A673 (cell line): Measurements from ENCODE around the gene KCTD12. TPM values are rescaled to one million over a fixed set of nuclear protein-coding genes. Genes with fewer than 3 reads are reported as not detected.
A peak's percentile ranks its signal among the peaks of the same experiment; 100 is the strongest.

Source experiments
- BruUV-seq: library from RNA; stranded (reverse); fragments of 400-500 nt; replicated peaks from 2 replicates; lab custom pipeline; 2021; lab: Mats Ljungman, UMichigan
- CTCF ChIA-PET: fragments of 300-600 bp; sonication (Branson Sonifier 250); formaldehyde crosslinking; loops from one replicate; lab custom pipeline; 2022; ENCODE audit warnings: antibody characterized with exemption; lab: Charles Lee
- POLR2A ChIA-PET: fragments of 300-600 bp; sonication (Branson Sonifier 250); formaldehyde crosslinking; loops from one replicate; lab custom pipeline; 2022; ENCODE audit warnings: antibody characterized with exemption; ENCODE audit not compliant: low non-redundant PET; lab: Charles Lee
- DNase-seq: peaks from one replicate; pipeline ENCODE4 v3.0.0-alpha.2; 2015; ENCODE audit warnings: low spot score
- H3K27ac ChIP-seq: fragments of 200-600 bp; sonication (generic); 2 replicates; pipeline ENCODE4 v1.5.1; 2016; ENCODE audit warnings: mixed run types, low read depth, mild to moderate bottlenecking, mixed read lengths, antibody characterized with exemption, low read length; ENCODE audit not compliant: poor library complexity, severe bottlenecking
- H3K27me3 ChIP-seq: fragments of 200-600 bp; sonication (generic); replicated peaks from 2 replicates; pipeline ENCODE4 v1.6.1; 2017; ENCODE audit warnings: mixed run types, low read depth, mild to moderate bottlenecking, mixed read lengths, antibody characterized with exemption, low read length; ENCODE audit not compliant: insufficient read depth, poor library complexity
- H3K36me3 ChIP-seq: fragments of 200-600 bp; sonication (generic); 2 replicates; pipeline ENCODE4 v1.6.1; 2016; ENCODE audit warnings: mixed run types, mild to moderate bottlenecking, mixed read lengths, antibody characterized with exemption, low read length; ENCODE audit not compliant: insufficient read depth, poor library complexity, severe bottlenecking
- H3K4me1 ChIP-seq: fragments of 200-600 bp; sonication (generic); 2 replicates; pipeline ENCODE4 v1.6.1; 2017; ENCODE audit warnings: mixed run types, mild to moderate bottlenecking, mixed read lengths, antibody characterized with exemption, low read length; ENCODE audit not compliant: insufficient read depth, poor library complexity, severe bottlenecking
- H3K4me3 ChIP-seq: fragments of 200-600 bp; sonication (generic); 2 replicates; pipeline ENCODE4 v1.5.1; 2016; ENCODE audit warnings: low read depth, mixed run types, mild to moderate bottlenecking, mixed read lengths, low read length; ENCODE audit not compliant: poor library complexity, severe bottlenecking
- H3K9me3 ChIP-seq: fragments of 200-600 bp; sonication (generic); 2 replicates; pipeline ENCODE4 v1.6.1; 2016; ENCODE audit warnings: mixed run types, low read depth, mild to moderate bottlenecking, mixed read lengths, antibody characterized with exemption, low read length; ENCODE audit not compliant: poor library complexity, severe bottlenecking
- EZH2 ChIP-seq: fragments of 200-600 bp; sonication (generic); IDR thresholded peaks from 2 replicates; pipeline ENCODE4 v1.6.1; 2017; ENCODE audit warnings: borderline replicate concordance, low read depth, mild to moderate bottlenecking, mixed read lengths, antibody characterized with exemption, low read length; ENCODE audit not compliant: poor library complexity, severe bottlenecking
- intact Hi-C: fragments of 100-400 bp; cut with micrococcal nuclease; formaldehyde crosslinking; loops from one replicate; pipeline ENCODE4 v1.10.0; 2022; ENCODE audit not compliant: unreplicated experiment
- total RNA-seq: library from RNA; stranded (reverse); gene quantifications from 2 replicates; pipeline ENCODE4 v1.2.3, GENCODE V29; 2021
- TF ChIP-seq, protein P1 (sequence below): fragments of 300-800, 200-600 bp; sonication (generic); conservative IDR thresholded peaks from 2 replicates; pipeline ENCODE4 v1.5.1; 2017; ENCODE audit warnings: low read depth, mild to moderate bottlenecking, antibody characterized with exemption, low read length, moderate library complexity, mixed read lengths

The KCTD12 gene
- total RNA-seq, 1 experiment from 2014 or later, result 3.5 TPM

DNA sequence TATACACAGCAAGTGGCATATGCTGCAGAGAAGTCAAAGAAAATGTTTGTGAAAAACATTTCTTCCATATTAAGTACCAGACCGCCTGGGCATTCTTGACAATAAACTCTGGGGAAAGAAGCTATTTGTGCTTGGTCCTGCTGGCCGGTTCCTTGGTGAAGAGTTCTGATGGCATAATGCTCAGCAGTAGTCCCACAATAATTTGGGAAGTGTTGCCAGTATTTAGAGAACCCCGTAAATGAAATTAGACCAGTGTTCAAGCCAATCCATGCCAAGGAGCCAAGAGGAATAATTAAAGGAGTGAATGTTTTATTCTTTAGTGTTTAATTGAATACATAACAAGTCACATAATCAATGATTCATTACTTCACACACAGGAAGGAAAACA, 6.3 kb downstream of the KCTD12 start:
- peak overlapping the region; percentile 15 for H3K27ac ChIP-seq
- intact Hi-C loops, result no loop called here
- H3K9me3 ChIP-seq, result no peaks in the 10 kb centered on the region
- ChIA-PET POLR2A (no interaction called here), CTCF (no interaction called here)
- peaks cover 10% of the 10 kb centered on the region for H3K4me1 ChIP-seq
- DNase-seq, result no peak
- no peaks in the 10 kb centered on the region for H3K36me3 ChIP-seq
- no peak overlapping the region for H3K4me3 ChIP-seq
- TF ChIP-seq EZH2, result no peak
- TF ChIP-seq, protein P1, sequence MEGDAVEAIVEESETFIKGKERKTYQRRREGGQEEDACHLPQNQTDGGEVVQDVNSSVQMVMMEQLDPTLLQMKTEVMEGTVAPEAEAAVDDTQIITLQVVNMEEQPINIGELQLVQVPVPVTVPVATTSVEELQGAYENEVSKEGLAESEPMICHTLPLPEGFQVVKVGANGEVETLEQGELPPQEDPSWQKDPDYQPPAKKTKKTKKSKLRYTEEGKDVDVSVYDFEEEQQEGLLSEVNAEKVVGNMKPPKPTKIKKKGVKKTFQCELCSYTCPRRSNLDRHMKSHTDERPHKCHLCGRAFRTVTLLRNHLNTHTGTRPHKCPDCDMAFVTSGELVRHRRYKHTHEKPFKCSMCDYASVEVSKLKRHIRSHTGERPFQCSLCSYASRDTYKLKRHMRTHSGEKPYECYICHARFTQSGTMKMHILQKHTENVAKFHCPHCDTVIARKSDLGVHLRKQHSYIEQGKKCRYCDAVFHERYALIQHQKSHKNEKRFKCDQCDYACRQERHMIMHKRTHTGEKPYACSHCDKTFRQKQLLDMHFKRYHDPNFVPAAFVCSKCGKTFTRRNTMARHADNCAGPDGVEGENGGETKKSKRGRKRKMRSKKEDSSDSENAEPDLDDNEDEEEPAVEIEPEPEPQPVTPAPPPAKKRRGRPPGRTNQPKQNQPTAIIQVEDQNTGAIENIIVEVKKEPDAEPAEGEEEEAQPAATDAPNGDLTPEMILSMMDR, result no peak
- no TSS peak for BruUV-seq
- peaks cover 8% of the 10 kb centered on the region for H3K27me3 ChIP-seq

GRCh38 chr13:76879203-76879882, 6.9 kb downstream of the KCTD12 start:
- CTCF ChIA-PET, result interaction anchor here (0.6 kb wide), 2 partner anchors 56 to 116 kb away, joined by 3 to 8 read pairs; no protein-coding TSS in a partner anchor
- peak; percentile 78 for DNase-seq
- Histone ChIP-seq H3K27me3 (peaks cover 3% of the 10 kb centered on the region), H3K27ac (peak overlapping the region; percentile 15), H3K36me3 (no peaks in the 10 kb centered on the region), H3K4me3 (no peak overlapping the region), H3K4me1 (peaks cover 6% of the 10 kb centered on the region), H3K9me3 (no peaks in the 10 kb centered on the region)
- intact Hi-C loops, result no loop called here
- no TSS peak for BruUV-seq
- POLR2A ChIA-PET, result no interaction called here
- TF ChIP-seq, protein P1, result no peak
- TF ChIP-seq EZH2, result no peak

- Histone ChIP-seq H3K9me3 (no peaks in the 10 kb centered on the region), H3K4me3 (no peak overlapping the region), H3K27ac (no peak overlapping the region), H3K27me3 (no peaks in the 10 kb centered on the region), H3K4me1 (peaks cover 6% of the 10 kb centered on the region), H3K36me3 (no peaks in the 10 kb centered on the region)
- POLR2A ChIA-PET, result no interaction called here
- DNase-seq, result no peak
- intact Hi-C loops, result no loop called here
- no peak for TF ChIP-seq EZH2
- TF ChIP-seq, protein P1, result no peak
- CTCF ChIA-PET, result no interaction called here
- BruUV-seq, result no TSS peak
These were observed 8.2 kb downstream of the KCTD12 start for GRCh38 chr13:76878043-76878442.
